BE2C (cell line): Measurements from ENCODE around the gene CCR5AS.
"Not testable (repeated sequence)": the region's sequence is repeated elsewhere in the genome, so short reads cannot be mapped to it uniquely, and the experiment has no call there.

Experiments used
- DNase-seq: peaks from one replicate; pipeline ENCODE4 v3.0.0-alpha.2; 2020
- H3K27me3 ChIP-seq: fragments of 250-450 bp; sonication (Bioruptor Pico); 2 replicates; pipeline ENCODE4 v1.5.1; 2020; ENCODE audit warnings: mild to moderate bottlenecking
- H3K36me3 ChIP-seq: fragments of 250-450 bp; sonication (Bioruptor Pico); 2 replicates; pipeline ENCODE4 v1.5.1; 2020; ENCODE audit warnings: mild to moderate bottlenecking
- H3K4me1 ChIP-seq: fragments of 250-450 bp; sonication (Bioruptor Pico); 2 replicates; pipeline ENCODE4 v1.5.1; 2020
- H3K4me3 ChIP-seq: 2 replicates; pipeline ENCODE4 v1.5.1; 2011; ENCODE audit warnings: low read depth, low read length
- H3K9me3 ChIP-seq: fragments of 250-450 bp; sonication (Bioruptor Pico); 2 replicates; pipeline ENCODE4 v1.5.1; 2020
- TF ChIP-seq, protein P1 (sequence below): IDR thresholded peaks from 2 replicates; pipeline ENCODE4 v1.5.1; 2012; ENCODE audit warnings: mild to moderate bottlenecking, low read depth, low read length

The CCR5AS gene

DNA sequence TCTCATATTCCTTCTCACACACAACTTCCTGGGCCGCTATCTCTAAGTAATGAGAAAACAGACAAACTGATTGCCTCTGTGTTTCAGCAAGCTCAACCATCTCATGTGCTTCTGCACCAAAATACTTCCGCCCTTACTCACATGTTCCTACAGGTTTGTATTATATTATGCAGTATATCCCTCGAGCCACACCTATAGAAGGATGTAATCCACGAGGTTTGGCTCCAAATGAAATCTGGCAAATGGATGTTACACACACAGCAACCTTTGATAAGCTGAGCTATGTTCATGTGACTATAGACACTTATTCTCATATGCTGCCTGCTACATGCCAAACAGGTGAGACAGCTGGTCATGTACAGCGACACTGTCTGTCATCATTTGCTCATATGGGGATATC, 22.8 kb upstream of the CCR5AS start:
- no peak for DNase-seq
- no peak overlapping the region for H3K4me3 ChIP-seq
- no peaks in the 10 kb centered on the region for H3K4me1 ChIP-seq
- no peaks in the 10 kb centered on the region for H3K9me3 ChIP-seq
- H3K27me3 ChIP-seq = no peaks in the 10 kb centered on the region
- TF ChIP-seq, protein P1, sequence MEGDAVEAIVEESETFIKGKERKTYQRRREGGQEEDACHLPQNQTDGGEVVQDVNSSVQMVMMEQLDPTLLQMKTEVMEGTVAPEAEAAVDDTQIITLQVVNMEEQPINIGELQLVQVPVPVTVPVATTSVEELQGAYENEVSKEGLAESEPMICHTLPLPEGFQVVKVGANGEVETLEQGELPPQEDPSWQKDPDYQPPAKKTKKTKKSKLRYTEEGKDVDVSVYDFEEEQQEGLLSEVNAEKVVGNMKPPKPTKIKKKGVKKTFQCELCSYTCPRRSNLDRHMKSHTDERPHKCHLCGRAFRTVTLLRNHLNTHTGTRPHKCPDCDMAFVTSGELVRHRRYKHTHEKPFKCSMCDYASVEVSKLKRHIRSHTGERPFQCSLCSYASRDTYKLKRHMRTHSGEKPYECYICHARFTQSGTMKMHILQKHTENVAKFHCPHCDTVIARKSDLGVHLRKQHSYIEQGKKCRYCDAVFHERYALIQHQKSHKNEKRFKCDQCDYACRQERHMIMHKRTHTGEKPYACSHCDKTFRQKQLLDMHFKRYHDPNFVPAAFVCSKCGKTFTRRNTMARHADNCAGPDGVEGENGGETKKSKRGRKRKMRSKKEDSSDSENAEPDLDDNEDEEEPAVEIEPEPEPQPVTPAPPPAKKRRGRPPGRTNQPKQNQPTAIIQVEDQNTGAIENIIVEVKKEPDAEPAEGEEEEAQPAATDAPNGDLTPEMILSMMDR = no peak
- H3K36me3 ChIP-seq = no peaks in the 10 kb centered on the region

DNA sequence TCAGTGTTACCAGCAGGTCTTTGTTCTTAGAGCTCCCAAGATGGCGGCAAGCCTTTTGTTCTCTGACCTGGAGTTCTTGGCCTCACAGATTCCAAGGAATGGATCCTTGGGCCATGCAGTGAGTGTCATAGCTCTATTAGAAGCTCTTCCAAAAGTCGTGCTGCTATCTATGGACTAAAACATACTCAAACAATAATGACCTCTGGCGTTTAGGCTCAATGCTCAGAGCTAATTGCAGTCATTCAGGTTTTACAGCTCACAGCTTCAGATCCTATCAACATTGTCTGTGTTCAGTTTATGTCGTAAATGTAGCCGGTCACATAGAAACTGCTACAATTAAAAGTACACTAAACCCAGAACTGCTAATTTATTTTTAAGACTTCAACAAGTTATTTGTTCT, 22.4 kb upstream of the CCR5AS start:
- TF ChIP-seq, protein P1 = no peak
- Histone ChIP-seq H3K36me3 (no peaks in the 10 kb centered on the region), H3K27me3 (no peaks in the 10 kb centered on the region), H3K9me3 (no peaks in the 10 kb centered on the region), H3K4me1 (no peaks in the 10 kb centered on the region), H3K4me3 (no peak overlapping the region)
- DNase-seq = no peak

DNA sequence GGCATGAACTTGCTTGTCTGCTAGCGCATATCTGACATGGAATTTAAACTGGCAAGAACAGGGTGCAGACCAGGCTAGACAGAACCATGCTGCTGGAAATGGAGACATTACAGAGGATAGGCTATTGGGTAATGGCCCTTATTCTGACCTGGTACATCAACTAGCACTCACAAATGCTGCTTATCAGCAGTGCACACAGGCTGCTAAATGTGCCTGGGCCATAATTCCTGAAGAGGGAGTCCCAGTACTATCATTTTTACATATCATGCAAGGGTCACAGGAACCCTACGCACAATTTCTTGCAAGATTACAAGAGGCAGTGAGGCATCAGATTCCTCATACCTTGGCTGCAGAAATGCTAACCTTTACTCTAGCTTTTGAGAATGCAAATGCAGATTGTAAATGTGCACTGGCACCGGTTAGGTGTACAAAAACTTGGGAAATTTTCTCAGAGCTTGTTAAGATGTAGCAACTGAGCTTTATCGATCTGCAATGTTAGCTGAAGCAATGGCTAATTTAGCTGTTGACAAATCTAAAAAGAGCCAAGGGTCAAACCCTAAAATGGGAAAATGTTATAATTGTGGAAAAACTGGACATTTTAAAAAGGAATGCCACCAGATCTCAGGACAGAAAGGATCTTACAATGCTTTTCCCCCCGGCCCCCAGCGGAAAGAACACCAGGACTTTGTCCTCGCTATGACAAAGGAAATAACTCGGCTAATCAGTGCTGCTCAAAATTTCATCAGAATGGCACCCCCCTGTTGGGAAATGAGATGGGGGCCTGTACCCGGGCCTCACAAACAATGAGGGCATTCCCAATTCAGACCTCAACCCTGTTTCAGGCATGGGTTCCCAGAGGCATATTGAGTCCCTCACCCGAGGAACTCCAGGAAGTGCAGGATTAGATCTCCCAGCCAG, 21.3 kb upstream of the CCR5AS start:
- H3K4me3 ChIP-seq = no peak overlapping the region
- TF ChIP-seq, protein P1 = no peak
- no peaks in the 10 kb centered on the region for H3K27me3 ChIP-seq
- no peaks in the 10 kb centered on the region for H3K4me1 ChIP-seq
- H3K9me3 ChIP-seq = no peaks in the 10 kb centered on the region
- no peaks in the 10 kb centered on the region for H3K36me3 ChIP-seq
- no peak for DNase-seq

DNA sequence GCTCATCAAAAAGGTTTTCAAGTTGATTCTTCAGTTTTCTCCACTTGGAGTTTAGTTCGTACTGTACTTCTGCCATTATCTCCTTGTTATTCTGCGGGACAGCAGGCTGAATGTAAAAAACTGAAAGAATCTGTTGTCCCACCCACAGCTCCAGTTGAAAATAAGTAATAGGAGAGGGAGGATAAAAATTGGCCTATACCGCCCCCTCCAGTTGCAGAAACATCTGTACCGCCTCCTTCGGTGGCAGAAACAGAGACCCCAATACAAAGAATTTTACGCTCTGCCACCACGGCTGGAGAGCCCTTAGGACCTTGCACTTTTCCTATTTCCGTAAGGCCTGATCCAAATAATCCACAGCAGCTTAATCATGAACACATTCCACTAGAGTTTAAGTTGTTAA, 20.5 kb upstream of the CCR5AS start:
- not testable (repeated sequence) for H3K9me3 ChIP-seq, DNase-seq, H3K4me1 ChIP-seq, H3K27me3 ChIP-seq, H3K36me3 ChIP-seq, H3K4me3 ChIP-seq

DNA sequence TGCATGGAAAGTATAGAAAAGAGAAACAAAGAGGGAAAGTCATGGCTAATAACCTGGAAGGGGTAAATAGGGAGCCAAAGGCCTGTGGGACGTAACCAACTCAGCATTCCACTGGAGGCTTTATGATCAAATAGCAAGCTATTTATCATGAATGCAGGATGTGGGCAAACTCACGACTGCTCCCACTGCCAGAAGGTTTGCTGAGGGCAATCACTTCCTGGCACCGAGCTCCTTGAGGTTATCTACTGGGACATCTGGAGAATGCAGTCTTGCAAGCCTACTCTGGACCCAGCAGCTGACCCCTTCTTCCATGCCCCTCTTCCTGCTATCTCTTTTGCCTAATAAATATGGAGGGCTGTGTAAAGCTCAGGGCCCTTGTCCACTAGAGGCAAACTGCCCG, 19.6 kb upstream of the CCR5AS start:
- DNase-seq, H3K36me3 ChIP-seq, H3K4me1 ChIP-seq, H3K4me3 ChIP-seq, H3K9me3 ChIP-seq, H3K27me3 ChIP-seq: not testable (repeated sequence)

DNA sequence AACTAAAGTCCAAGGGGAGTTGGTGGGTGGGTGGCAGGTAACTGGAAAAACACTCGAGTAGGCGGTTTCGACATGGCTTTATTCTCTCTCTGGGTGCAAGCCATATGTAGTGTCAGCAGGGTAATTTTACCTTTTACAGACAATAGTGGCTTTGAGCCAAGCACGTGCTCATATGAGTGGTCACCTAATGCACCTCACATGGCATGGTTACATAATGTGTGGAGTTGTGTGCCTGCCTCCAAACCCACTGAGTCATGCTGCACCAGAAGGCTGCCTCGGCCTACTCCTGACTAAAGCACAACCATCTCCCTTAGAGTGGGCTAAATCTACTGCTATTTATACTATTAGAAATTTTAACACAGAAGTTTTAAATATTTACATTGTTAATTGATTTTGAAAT, 16.7 kb upstream of the CCR5AS start:
- H3K27me3 ChIP-seq = no peaks in the 10 kb centered on the region
- H3K36me3 ChIP-seq = no peaks in the 10 kb centered on the region
- TF ChIP-seq, protein P1 = no peak
- no peak for DNase-seq
- no peak overlapping the region for H3K4me3 ChIP-seq
- no peaks in the 10 kb centered on the region for H3K4me1 ChIP-seq
- no peaks in the 10 kb centered on the region for H3K9me3 ChIP-seq

DNA sequence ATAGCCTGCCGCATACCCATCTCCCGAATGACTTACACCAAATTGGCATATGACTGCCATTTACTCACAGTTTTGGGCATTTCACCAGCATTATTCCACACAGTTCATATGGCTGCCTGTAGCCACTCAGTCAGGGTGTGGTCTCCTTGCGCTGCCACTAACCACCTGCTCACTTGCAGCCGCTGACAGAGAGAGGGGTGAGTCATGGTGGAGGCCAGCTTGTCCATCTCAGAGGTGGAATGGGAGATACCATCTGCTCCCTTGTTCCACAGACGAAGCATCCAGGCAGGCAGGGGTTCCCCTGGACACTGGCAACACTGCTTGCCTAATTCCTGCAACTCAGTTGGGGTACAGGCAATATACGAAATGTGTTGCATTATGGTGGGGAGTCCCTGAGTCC, 15.8 kb upstream of the CCR5AS start:
- no peak for DNase-seq
- H3K4me3 ChIP-seq = no peak overlapping the region
- H3K9me3 ChIP-seq = no peaks in the 10 kb centered on the region
- no peaks in the 10 kb centered on the region for H3K4me1 ChIP-seq
- no peaks in the 10 kb centered on the region for H3K27me3 ChIP-seq
- H3K36me3 ChIP-seq = no peaks in the 10 kb centered on the region
- TF ChIP-seq, protein P1 = no peak
